ENCODE results near the gene IRF2BP2.

IRF2BP2 gene

GRCh38 chr1:234633246-234634003, 23.4 kb upstream of the IRF2BP2 start:
- DNase-seq = no peak

GRCh38 chr1:234632225-234632624, 22.2 kb upstream of the IRF2BP2 start:
- no peak for DNase-seq

- DNase-seq = peak; percentile 40 to 89
These were observed 21.7 kb upstream of the IRF2BP2 start for GRCh38 chr1:234631721-234632125.

GRCh38 chr1:234629026-234629425, 19.0 kb upstream of the IRF2BP2 start:
- DNase-seq = no peak

GRCh38 chr1:234628089-234628488, 18.1 kb upstream of the IRF2BP2 start:
- DNase-seq = no peak

GRCh38 chr1:234627009-234627950, 17.3 kb upstream of the IRF2BP2 start:
- DNase-seq = no peak

GRCh38 chr1:234626391-234626790, 16.4 kb upstream of the IRF2BP2 start:
- DNase-seq = no peak

GRCh38 chr1:234624724-234625117, 14.7 kb upstream of the IRF2BP2 start:
- no peak for DNase-seq

- no peak for DNase-seq
These were observed 11.8 kb upstream of the IRF2BP2 start for GRCh38 chr1:234621657-234622335.

- no peak for DNase-seq
These were observed 11.1 kb upstream of the IRF2BP2 start for GRCh38 chr1:234621127-234621468.

- no peak for DNase-seq
These were observed 10.5 kb upstream of the IRF2BP2 start for GRCh38 chr1:234620272-234621126.

GRCh38 chr1:234619794-234620247, 9.8 kb upstream of the IRF2BP2 start:
- no peak for DNase-seq

GRCh38 chr1:234619071-234619480, 9.1 kb upstream of the IRF2BP2 start:
- no peak for DNase-seq

- no peak for DNase-seq
These were observed 8.7 kb upstream of the IRF2BP2 start for GRCh38 chr1:234618737-234619049.

GRCh38 chr1:234617986-234618736, 8.2 kb upstream of the IRF2BP2 start:
- no peak for DNase-seq

GRCh38 chr1:234617131-234617985, 7.4 kb upstream of the IRF2BP2 start:
- no peak for DNase-seq

GRCh38 chr1:234616644-234617043, 6.7 kb upstream of the IRF2BP2 start:
- no peak for DNase-seq

GRCh38 chr1:234614081-234614489, 4.1 kb upstream of the IRF2BP2 start:
- DNase-seq = no peak

- DNase-seq = peak in 1 of 2 experiments; percentile 23
These were observed 3.3 kb upstream of the IRF2BP2 start for GRCh38 chr1:234613128-234613875.

All from SW 1271 (cell line).